Stimulated activated CD4-positive, alpha-beta T cell treated with anti-CD3 and anti-CD28 coated beads, Interleukin-2, amount 100 ng/mL, for 4 hours (primary cell): ENCODE results near the gene CYBC1.

Source experiments
- DNase-seq: peaks from one replicate; pipeline ENCODE4 v3.0.0-alpha.2; 2020; ENCODE audit warnings: low read depth

CYBC1 gene

GRCh38 chr17:82447876-82448275 is 2.7 kb downstream of the CYBC1 start:
- no peak for DNase-seq

GRCh38 chr17:82446649-82447048 is 3.9 kb downstream of the CYBC1 start:
- no peak for DNase-seq

- DNase-seq, result no peak
Observed at GRCh38 chr17:82446124-82446523, 4.4 kb downstream of the CYBC1 start.

DNA sequence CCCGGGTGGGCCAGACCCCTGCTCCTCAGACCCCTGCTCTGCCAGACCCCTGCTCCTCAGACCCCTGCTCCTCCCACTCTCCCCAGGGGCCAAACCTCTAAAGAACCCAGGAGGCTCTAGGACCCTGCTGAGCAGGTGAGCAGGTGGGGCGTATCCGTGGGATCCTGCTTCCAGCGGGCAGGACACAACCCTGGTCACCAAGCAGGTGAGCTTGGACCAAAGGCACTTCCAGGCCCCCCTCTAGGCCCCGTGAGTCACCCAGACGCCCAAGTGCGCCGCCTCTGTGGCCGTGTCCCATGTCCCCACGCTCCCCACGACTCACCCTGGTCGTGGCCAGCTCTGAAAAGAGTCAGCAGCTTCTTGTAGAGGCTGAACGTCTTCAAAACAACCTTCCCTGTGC is 5.0 kb downstream of the CYBC1 start:
- DNase-seq, result no peak

DNA sequence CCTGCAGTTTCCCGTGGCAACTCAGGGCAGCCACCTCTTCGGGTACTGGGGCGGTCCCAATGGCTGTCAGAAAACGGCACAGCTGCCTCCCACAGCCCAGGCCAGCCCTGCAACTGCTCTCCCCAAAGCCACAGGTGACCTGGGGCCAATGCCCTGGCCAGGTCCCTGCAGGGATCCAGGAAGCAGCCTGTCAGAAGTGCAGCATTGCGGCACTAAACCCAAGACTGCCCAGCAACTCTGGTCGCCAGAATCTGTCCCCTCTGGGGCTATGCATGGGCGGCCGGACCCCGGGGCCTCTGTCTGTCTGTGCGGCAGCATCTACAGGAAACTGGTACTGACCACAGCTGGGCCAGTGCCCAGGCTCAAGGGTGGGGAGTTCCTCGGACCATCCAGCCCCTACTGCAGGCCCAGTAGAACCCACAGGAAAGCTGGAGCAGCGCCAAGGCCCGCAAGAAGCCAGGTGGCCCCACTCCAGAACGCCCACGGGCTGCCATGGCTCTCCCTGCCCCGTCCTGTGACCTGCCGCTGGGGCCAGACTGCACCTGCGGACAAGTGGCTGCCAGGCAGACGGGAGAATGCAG is 5.5 kb downstream of the CYBC1 start:
- DNase-seq, result no peak

- DNase-seq, result no peak
Observed at GRCh38 chr17:82444284-82444893, 6.2 kb downstream of the CYBC1 start.

DNA sequence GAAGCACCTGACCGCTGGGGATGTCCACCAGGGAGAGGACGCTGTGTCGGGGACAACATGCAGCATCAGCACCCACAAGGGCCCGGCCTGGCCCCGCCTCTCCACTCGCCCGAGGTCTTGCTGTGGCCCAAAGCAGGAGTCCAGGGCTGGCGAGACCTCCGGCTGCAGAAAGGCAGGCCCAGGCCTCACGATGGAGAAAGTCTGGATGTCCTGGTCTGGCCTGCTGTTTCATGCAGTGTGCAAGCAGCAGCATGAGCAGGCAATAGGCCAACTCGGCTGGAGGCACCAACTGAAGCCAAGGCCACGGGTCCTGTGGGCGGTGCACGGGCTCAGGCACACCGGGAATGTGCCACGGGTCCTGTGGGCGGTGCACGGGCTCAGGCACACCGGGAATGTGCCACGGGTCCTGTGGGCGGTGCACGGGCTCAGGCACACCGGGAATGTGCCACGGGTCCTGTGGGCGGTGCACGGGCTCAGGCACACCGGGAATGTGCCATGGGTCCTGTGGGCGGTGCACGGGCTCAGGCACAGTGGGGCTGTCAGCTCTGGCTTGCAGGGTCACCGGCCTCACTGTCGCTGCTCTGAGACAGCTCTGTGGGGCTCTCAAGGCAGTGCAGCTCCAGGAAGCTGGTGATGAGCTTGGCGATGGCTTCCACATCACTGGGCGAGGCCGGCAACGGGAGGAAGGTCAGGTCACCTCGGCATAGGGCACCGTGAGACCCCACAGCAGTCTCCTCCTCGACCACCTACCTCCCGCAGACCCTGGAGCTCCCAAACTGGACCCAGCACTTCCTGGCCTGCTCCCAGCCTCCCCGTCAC is 6.9 kb downstream of the CYBC1 start:
- DNase-seq, result no peak

DNA sequence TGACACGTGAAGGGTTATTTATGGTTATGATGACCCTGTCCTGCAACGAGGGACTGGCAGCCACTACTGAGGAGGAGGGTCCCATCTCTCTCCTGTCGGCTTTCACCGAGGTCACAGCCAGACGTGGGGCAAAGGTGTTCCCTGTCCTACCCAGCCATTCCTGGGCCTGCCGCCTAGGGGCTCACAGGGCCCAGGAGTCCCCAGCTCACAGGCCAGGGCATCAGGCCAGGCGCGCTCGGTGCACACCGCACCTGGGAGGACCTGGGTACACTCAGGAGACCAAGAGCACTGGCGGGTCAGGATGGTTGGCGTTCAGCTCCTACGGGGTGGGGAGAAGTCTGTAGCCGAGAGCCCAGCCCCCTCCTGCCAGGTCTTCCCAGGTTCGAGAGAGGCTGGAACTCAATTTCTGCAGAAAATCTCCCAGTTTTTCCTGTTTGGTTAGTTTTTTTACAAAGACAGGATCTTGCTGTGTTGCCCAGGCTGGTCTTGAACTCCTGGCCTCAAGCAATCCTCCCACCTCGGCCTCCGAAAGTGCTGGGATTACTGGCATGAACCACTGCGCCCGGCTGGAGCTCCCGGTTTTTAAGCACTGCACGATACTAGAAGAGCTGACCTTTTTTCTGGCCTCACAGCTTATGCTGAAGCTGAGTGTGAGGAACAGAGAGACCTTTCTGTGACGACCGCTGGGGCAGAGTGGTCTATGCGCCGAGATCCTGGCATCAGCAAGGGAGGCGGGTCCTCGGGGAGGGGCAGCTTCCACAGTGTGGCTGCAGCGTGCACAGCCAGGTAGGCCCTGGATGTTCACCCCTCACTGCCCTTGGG is 7.7 kb downstream of the CYBC1 start:
- no peak for DNase-seq

- no peak for DNase-seq
Observed at GRCh38 chr17:82441691-82442487, 8.7 kb downstream of the CYBC1 start.

DNA sequence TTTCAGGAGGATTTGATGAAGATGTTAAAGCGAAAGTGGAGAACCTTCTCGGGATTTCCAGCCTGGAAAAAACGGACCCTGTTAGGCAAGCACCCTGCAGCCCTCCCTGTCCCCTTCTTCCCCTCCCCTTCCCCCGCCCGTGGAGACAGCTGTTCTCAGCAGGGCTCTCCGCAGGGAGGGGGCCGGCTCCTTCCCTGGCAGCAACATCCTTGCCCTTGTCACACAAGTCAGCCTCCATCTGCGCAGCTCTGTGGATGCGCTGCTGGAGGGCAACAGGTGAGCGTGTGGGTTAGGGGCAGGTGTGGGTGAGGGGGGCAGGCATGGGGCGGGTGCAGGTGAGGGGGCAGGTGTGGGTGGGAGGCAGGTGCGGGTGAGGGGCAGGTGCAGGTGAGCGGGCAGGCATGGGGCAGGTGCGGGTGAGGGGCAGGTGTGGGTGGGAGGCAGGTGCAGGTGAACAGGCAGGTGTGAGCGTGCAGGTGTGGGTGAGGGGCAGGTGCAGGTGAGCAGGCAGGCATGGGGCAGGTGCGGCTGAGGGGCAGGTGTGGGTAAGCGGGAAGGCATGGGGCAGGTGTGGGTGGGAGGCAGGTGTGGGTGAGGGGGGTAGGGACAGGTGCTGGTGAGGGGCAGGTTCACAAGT is 9.4 kb downstream of the CYBC1 start:
- DNase-seq, result no peak

DNA sequence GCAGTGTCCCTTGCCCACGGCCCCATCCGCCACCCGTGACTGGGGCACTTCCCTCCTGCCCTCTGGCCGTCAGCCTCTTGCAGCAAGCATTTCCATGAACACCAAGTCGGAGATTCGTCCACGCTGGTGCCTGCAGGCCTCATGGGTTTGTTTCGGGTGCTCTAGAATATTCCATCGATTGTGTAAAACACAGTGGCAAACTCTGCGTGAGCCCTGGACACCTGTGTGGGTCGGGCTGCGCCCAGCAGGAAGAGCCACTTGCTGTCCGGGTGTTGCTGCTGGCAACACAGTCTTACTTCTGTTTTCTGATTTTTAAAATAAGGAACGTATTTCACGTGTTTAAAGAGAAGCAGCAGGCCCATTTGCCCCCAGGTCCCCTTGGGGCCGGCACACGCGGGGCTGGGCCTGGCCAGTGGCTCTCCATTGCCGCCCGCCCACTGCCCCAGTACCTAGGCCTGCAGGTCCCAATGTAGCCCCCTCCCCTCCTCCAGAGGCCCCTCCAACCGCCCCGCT is 10.0 kb downstream of the CYBC1 start:
- DNase-seq, result no peak

GRCh38 chr17:82439829-82440365 is 10.7 kb downstream of the CYBC1 start:
- DNase-seq, result no peak

- DNase-seq, result no peak
Observed at GRCh38 chr17:82439194-82439828, 11.2 kb downstream of the CYBC1 start.

- DNase-seq, result no peak
Observed at GRCh38 chr17:82438401-82439193, 12.0 kb downstream of the CYBC1 start.

DNA sequence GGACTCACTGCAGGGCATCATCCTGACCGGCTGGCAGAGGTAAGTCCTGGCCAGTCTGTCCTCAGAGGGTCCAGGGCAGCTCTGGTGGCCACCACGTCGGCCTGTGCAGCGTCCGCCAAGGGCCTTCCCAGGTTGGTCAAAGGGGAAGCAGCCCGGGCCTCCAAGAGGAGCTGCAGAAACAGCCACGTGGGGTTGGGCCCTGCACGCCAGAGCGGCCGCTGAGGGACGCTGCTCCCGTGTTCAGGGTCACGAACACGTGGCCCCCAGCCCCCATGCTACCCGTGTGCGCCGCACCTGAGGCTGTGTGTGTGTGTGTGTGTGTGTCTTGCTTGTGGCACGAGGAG is 13.3 kb downstream of the CYBC1 start:
- no peak for DNase-seq

- no peak for DNase-seq
Observed at GRCh38 chr17:82436601-82437324, 13.8 kb downstream of the CYBC1 start.

GRCh38 chr17:82435601-82436583 is 14.7 kb downstream of the CYBC1 start:
- DNase-seq, result no peak

- DNase-seq, result no peak
Observed at GRCh38 chr17:82435103-82435502, 15.4 kb downstream of the CYBC1 start.
